ENCODE data around the gene KAZN. TPM values are rescaled to one million over a fixed set of nuclear protein-coding genes. Genes with fewer than 3 reads are reported as not detected.

Gene KAZN
- polyA plus RNA-seq, 1 of the 3 experiments (the other 2 are of a cell fraction) = 6.8 TPM

DNA sequence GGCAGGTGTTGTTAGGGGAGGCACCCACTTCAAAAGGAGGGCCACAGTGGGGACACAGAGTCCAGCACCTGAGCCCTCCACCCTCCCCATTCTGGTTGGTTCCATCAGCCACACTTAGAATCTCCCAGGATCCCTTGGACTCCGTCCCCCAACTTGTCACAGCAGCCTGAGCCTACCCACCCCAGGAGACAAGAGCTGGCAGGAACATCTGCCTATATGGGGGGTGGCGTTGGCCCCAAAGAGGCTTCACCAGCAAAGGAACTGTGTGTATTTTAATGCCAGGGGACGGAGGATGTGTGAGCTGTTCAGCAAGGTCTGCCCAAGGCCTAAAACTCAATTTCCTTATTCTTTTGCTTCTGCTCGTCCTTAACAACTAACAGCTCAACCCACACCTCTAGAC is 468.7 kb downstream of the KAZN start:
- H3K9me3 ChIP-seq = no peaks in the 10 kb centered on the region
- no peak overlapping the region for H3K27ac ChIP-seq (ENCODE audit: low read depth in 2 of 2, low read length in 1 of 2)
- H3F3A ChIP-seq (replicated peaks; ENCODE audit: insufficient read depth) = peaks cover 3% of the 10 kb centered on the region
- no peak overlapping the region for H3K4me2 ChIP-seq
- TF ChIP-seq, protein P1, sequence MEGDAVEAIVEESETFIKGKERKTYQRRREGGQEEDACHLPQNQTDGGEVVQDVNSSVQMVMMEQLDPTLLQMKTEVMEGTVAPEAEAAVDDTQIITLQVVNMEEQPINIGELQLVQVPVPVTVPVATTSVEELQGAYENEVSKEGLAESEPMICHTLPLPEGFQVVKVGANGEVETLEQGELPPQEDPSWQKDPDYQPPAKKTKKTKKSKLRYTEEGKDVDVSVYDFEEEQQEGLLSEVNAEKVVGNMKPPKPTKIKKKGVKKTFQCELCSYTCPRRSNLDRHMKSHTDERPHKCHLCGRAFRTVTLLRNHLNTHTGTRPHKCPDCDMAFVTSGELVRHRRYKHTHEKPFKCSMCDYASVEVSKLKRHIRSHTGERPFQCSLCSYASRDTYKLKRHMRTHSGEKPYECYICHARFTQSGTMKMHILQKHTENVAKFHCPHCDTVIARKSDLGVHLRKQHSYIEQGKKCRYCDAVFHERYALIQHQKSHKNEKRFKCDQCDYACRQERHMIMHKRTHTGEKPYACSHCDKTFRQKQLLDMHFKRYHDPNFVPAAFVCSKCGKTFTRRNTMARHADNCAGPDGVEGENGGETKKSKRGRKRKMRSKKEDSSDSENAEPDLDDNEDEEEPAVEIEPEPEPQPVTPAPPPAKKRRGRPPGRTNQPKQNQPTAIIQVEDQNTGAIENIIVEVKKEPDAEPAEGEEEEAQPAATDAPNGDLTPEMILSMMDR (IDR thresholded peaks at IDR 0.05) = no peak
- TF ChIP-seq, protein P2, sequence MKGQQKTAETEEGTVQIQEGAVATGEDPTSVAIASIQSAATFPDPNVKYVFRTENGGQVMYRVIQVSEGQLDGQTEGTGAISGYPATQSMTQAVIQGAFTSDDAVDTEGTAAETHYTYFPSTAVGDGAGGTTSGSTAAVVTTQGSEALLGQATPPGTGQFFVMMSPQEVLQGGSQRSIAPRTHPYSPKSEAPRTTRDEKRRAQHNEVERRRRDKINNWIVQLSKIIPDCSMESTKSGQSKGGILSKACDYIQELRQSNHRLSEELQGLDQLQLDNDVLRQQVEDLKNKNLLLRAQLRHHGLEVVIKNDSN (IDR thresholded peaks at IDR 0.05; ENCODE audit: borderline replicate concordance, low read depth) = no peak
- TF ChIP-seq EZH2phosphoT487 (IDR thresholded peaks at IDR 0.05; ENCODE audit: borderline replicate concordance, low read depth) (no peak), RCOR1 (IDR thresholded peaks at IDR 0.05; ENCODE audit: low read length) (no peak)
- no peaks in the 10 kb centered on the region for H4K20me1 ChIP-seq (ENCODE audit: insufficient read depth)
- DNase-seq = no peak
- H3K4me3 ChIP-seq (ENCODE audit: low read depth in 2 of 2, low read length in 1 of 2) = no peak overlapping the region
- no peak overlapping the region for H2AFZ ChIP-seq (ENCODE audit: low read depth)
- H3K9me2 ChIP-seq = no peaks in the 10 kb centered on the region
- no peaks in the 10 kb centered on the region for H3K27me3 ChIP-seq (ENCODE audit: insufficient read depth)
- H3K36me3 ChIP-seq (replicated peaks in 1 of 2; ENCODE audit: control insufficient read depth in 1 of 2, insufficient read depth in 2 of 2, low read length in 1 of 2) = peaks cover 3 to 43% of the 10 kb centered on the region in 2 experiments
- WGBS (ENCODE audit: low lambda C conversion rate) = 83% methylated on average over 4 of the region's 4 CpGs
- H3K4me1 ChIP-seq (ENCODE audit: control insufficient read depth in 1 of 2, insufficient read depth in 2 of 2, low read depth in 1 of 2, low read length in 1 of 2) = no peaks in the 10 kb centered on the region
- H3K9ac ChIP-seq = no peak overlapping the region
- CTCF ChIA-PET = interaction anchor here (0.8 to 2.3 kb wide), 2 partner anchors 20 to 32 kb away, joined by 3 to 7 read pairs; no protein-coding TSS in a partner anchor
- no peaks in the 10 kb centered on the region for H3K79me2 ChIP-seq (ENCODE audit: insufficient read depth)
- POLR2A ChIA-PET = no interaction called here

DNA sequence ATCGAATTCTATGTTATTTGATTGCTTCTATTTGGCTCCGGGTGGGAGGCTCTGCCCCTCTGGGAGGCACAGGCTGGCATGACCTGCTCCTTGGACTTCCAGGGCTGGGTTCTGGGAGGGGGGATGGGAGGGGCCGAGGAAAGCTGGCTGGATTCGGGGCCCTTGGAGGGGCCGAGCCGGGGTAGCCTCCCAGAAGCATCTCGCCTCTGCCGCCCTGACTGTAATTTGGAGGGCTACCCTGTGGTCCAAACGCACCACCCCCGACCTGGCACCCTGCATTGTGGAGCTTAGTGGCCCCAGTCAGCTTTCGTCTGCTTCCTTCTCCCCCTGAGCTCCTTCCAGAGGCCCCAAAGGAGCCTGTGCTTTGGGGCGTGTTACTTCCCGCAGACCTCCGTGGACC is 469.7 kb downstream of the KAZN start:
- CTCF ChIA-PET = interaction anchor here (0.8 to 1.2 kb wide), 2 partner anchors 21 to 31 kb away, joined by 3 to 4 read pairs; no protein-coding TSS in a partner anchor
- no peak overlapping the region for H3K4me3 ChIP-seq (ENCODE audit: low read depth in 2 of 2, low read length in 1 of 2)

DNA sequence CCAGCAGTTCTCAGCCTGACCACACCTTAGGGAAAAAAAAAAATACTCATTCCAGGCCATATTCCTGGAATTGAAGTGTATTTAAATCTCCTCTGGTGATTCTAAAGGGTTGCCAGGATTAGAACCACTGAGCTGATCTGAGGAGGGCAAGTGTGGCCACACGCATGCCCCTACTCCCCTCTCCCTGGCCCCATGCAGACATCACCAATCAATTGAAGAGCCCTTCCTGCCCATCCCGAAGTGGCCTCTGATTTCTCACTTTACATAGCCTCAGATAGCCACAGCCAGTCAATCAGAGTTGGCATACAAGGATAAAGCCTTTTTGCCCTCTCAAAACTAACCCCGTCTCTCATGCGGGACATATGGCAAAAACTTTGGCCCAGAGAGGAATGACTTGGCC is 470.5 kb downstream of the KAZN start:
- H3K4me1 ChIP-seq (ENCODE audit: control insufficient read depth in 1 of 2, insufficient read depth in 2 of 2, low read depth in 1 of 2, low read length in 1 of 2) = no peaks in the 10 kb centered on the region
- POLR2A ChIA-PET = no interaction called here
- CTCF ChIA-PET = interaction anchor here (1.2 kb wide), 2 partner anchors 22 to 235 kb away, joined by 3 to 4 read pairs; no protein-coding TSS in a partner anchor
- 69% methylated on average over 3 of the region's 4 CpGs for WGBS (ENCODE audit: low lambda C conversion rate)
- H2AFZ ChIP-seq (ENCODE audit: low read depth) = no peak overlapping the region
- H3K79me2 ChIP-seq (ENCODE audit: insufficient read depth) = no peaks in the 10 kb centered on the region
- H3K36me3 ChIP-seq (replicated peaks in 1 of 2; ENCODE audit: control insufficient read depth in 1 of 2, insufficient read depth in 2 of 2, low read length in 1 of 2) = peaks cover 0 to 27% of the 10 kb centered on the region in 2 experiments
- DNase-seq = no peak
- no peak overlapping the region for H3K4me3 ChIP-seq (ENCODE audit: low read depth in 2 of 2, low read length in 1 of 2)
- H3K9me2 ChIP-seq = no peaks in the 10 kb centered on the region
- no peaks in the 10 kb centered on the region for H3K27me3 ChIP-seq (ENCODE audit: insufficient read depth)
- H3K9me3 ChIP-seq = no peaks in the 10 kb centered on the region
- H3F3A ChIP-seq (replicated peaks; ENCODE audit: insufficient read depth) = peaks cover 3% of the 10 kb centered on the region
- H4K20me1 ChIP-seq (ENCODE audit: insufficient read depth) = no peaks in the 10 kb centered on the region
- no peak overlapping the region for H3K4me2 ChIP-seq
- H3K9ac ChIP-seq = no peak overlapping the region
- H3K27ac ChIP-seq (ENCODE audit: low read depth in 2 of 2, low read length in 1 of 2) = no peak overlapping the region
- no peak for TF ChIP-seq TCF12 (IDR thresholded peaks at IDR 0.05)
- TF ChIP-seq ELF1 (IDR thresholded peaks at IDR 0.05) = no peak
- TF ChIP-seq, protein P3, sequence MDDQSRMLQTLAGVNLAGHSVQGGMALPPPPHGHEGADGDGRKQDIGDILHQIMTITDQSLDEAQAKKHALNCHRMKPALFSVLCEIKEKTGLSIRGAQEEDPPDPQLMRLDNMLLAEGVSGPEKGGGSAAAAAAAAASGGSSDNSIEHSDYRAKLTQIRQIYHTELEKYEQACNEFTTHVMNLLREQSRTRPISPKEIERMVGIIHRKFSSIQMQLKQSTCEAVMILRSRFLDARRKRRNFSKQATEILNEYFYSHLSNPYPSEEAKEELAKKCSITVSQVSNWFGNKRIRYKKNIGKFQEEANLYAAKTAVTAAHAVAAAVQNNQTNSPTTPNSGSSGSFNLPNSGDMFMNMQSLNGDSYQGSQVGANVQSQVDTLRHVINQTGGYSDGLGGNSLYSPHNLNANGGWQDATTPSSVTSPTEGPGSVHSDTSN (IDR thresholded peaks at IDR 0.05) = no peak
- no peak for TF ChIP-seq RCOR1 (IDR thresholded peaks at IDR 0.05; ENCODE audit: low read length)
- TF ChIP-seq, protein P4, sequence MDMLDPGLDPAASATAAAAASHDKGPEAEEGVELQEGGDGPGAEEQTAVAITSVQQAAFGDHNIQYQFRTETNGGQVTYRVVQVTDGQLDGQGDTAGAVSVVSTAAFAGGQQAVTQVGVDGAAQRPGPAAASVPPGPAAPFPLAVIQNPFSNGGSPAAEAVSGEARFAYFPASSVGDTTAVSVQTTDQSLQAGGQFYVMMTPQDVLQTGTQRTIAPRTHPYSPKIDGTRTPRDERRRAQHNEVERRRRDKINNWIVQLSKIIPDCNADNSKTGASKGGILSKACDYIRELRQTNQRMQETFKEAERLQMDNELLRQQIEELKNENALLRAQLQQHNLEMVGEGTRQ (IDR thresholded peaks at IDR 0.05; ENCODE audit: borderline replicate concordance, low read depth, low read length) = no peak
- TF ChIP-seq, protein P5, sequence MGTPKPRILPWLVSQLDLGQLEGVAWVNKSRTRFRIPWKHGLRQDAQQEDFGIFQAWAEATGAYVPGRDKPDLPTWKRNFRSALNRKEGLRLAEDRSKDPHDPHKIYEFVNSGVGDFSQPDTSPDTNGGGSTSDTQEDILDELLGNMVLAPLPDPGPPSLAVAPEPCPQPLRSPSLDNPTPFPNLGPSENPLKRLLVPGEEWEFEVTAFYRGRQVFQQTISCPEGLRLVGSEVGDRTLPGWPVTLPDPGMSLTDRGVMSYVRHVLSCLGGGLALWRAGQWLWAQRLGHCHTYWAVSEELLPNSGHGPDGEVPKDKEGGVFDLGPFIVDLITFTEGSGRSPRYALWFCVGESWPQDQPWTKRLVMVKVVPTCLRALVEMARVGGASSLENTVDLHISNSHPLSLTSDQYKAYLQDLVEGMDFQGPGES (IDR thresholded peaks at IDR 0.05; ENCODE audit: low read depth, low read length) = no peak
- no peak for TF ChIP-seq CHD2 (IDR thresholded peaks at IDR 0.05; ENCODE audit: low read length, partially characterized antibody)
- TF ChIP-seq EP300 (IDR thresholded peaks at IDR 0.05; ENCODE audit: borderline replicate concordance in 1 of 2, low read depth in 1 of 2, low read length in 1 of 2) = no peak
- TF ChIP-seq, protein P1 (IDR thresholded peaks at IDR 0.05) = no peak
- no peak for TF ChIP-seq MEF2A (IDR thresholded peaks at IDR 0.05; ENCODE audit: borderline replicate concordance, low read depth)

More for the DNA sequence above, 469.7 kb downstream of the KAZN start:
- Histone ChIP-seq H3K4me2 (no peak overlapping the region), H3K9me2 (no peaks in the 10 kb centered on the region), H2AFZ (ENCODE audit: low read depth) (no peak overlapping the region), H3K9ac (no peak overlapping the region), H3F3A (replicated peaks; ENCODE audit: insufficient read depth) (peaks cover 3% of the 10 kb centered on the region), H3K9me3 (no peaks in the 10 kb centered on the region), H3K4me1 (ENCODE audit: control insufficient read depth in 1 of 2, insufficient read depth in 2 of 2, low read depth in 1 of 2, low read length in 1 of 2) (no peaks in the 10 kb centered on the region), H3K36me3 (replicated peaks in 1 of 2; ENCODE audit: control insufficient read depth in 1 of 2, insufficient read depth in 2 of 2, low read length in 1 of 2) (peaks cover 0 to 34% of the 10 kb centered on the region in 2 experiments), H3K79me2 (ENCODE audit: insufficient read depth) (no peaks in the 10 kb centered on the region), H4K20me1 (ENCODE audit: insufficient read depth) (no peaks in the 10 kb centered on the region), H3K27ac (ENCODE audit: low read depth in 2 of 2, low read length in 1 of 2) (no peak overlapping the region), H3K27me3 (ENCODE audit: insufficient read depth) (no peaks in the 10 kb centered on the region)
- no peak for DNase-seq
- WGBS (ENCODE audit: low lambda C conversion rate) = 91% methylated on average over 9 of the region's 14 CpGs
- POLR2A ChIA-PET = no interaction called here
- TF ChIP-seq CHD2 (IDR thresholded peaks at IDR 0.05; ENCODE audit: low read length, partially characterized antibody) = no peak
- no peak for TF ChIP-seq GABPA (IDR thresholded peaks at IDR 0.05; ENCODE audit: low read depth)
